Endothelial cell of umbilical vein (primary cell): ENCODE measurements around the gene SLC9A3. TPM values are rescaled to one million over a fixed set of nuclear protein-coding genes. Genes with fewer than 3 reads are reported as not detected.

Source experiments
- BruUV-seq: library from RNA; stranded (reverse); fragments of 400-500 nt; replicated peaks from 2 replicates; lab custom pipeline; 2021; lab: Mats Ljungman, UMichigan
- CTCF ChIA-PET: fragments of 300-600, 350-600 bp; sonication (Branson Sonifier 250); formaldehyde crosslinking; loops from one replicate; lab custom pipeline; 2021; ENCODE audit warnings: antibody characterized with exemption, inconsistent platforms; lab: Charles Lee
- POLR2A ChIA-PET: fragments of 300-600, 350-600 bp; sonication (Branson Sonifier 250); formaldehyde crosslinking; loops from one replicate; lab custom pipeline; 2021; ENCODE audit warnings: antibody characterized with exemption, inconsistent platforms; lab: Charles Lee
- DNase-seq: peaks from one replicate; pipeline ENCODE4 v3.0.0-alpha.2; 2011; ENCODE audit warnings: low read depth, low spot score
- FAIRE-seq: peaks from 2 replicates; lab custom pipeline; 2011; peaks lifted over from hg19 to GRCh38; lab: Jason Lieb, UNC
- H2AFZ ChIP-seq: 2 replicates; pipeline ENCODE4 v1.6.0; 2012; ENCODE audit warnings: low read depth, low read length, control low read depth, inconsistent platforms
- H3K27ac ChIP-seq: 2 replicates; pipeline ENCODE4 v1.5.1; 2011; ENCODE audit warnings: low read depth, mild to moderate bottlenecking, control low read depth, low read length, moderate library complexity; ENCODE audit not compliant: insufficient read depth
- H3K27me3 ChIP-seq, 2 experiments: 2 replicates each; pipeline versions ENCODE4 v1.6.0 to v1.6.1; 2011; ENCODE audit warnings: low read length in 2 of 2, mixed read lengths in 1 of 2; ENCODE audit not compliant: control insufficient read depth in 2 of 2, insufficient read depth in 2 of 2
- H3K36me3 ChIP-seq, 2 experiments: 2 replicates in 1 of 2; 3 replicates in 1 of 2; pipeline ENCODE4 v1.5.1; 2011; ENCODE audit warnings: low read length in 2 of 2, mild to moderate bottlenecking in 1 of 2, moderate library complexity in 1 of 2; ENCODE audit not compliant: control insufficient read depth in 2 of 2, insufficient read depth in 2 of 2; ENCODE audit errors: extremely low read depth in 1 of 2
- H3K4me1 ChIP-seq: 3 replicates; pipeline ENCODE4 v1.5.1; 2011; ENCODE audit warnings: mild to moderate bottlenecking, low read length; ENCODE audit not compliant: control insufficient read depth, insufficient read depth; ENCODE audit errors: extremely low read depth
- H3K4me2 ChIP-seq: 2 replicates; pipeline ENCODE4 v1.6.1; 2011; ENCODE audit warnings: low read length, control low read depth, mixed read lengths; ENCODE audit not compliant: insufficient read depth
- H3K4me3 ChIP-seq, 3 experiments: fragments of 200-600 bp in 1 of 3; sonication (generic), shearing (Covaris generic) in 1 of 3; replicated peaks in 1 of 3; 2 replicates each; pipeline ENCODE4 v1.5.1; 2011 to 2016; ENCODE audit warnings: control low read depth in 3 of 3, low read length in 3 of 3, mild to moderate bottlenecking in 2 of 3, inconsistent platforms in 1 of 3, low read depth in 1 of 3, moderate library complexity in 1 of 3; ENCODE audit not compliant: insufficient read depth in 1 of 3
- H3K79me2 ChIP-seq: 2 replicates; pipeline ENCODE4 v1.6.0; 2012; ENCODE audit warnings: low read length, inconsistent platforms; ENCODE audit not compliant: control insufficient read depth, insufficient read depth
- H3K9ac ChIP-seq: replicated peaks from 2 replicates; pipeline ENCODE3; 2011; ENCODE audit warnings: low read length, control low read depth; ENCODE audit not compliant: insufficient read depth; ENCODE audit errors: extremely low read depth
- H3K9me1 ChIP-seq: replicated peaks from 3 replicates; pipeline ENCODE4 v1.6.0; 2011; ENCODE audit warnings: mild to moderate bottlenecking, low read length; ENCODE audit not compliant: control insufficient read depth, insufficient read depth; ENCODE audit errors: extremely low read depth
- H3K9me3 ChIP-seq: replicated peaks from 2 replicates; pipeline ENCODE4 v1.5.1; 2012; ENCODE audit warnings: low read length, inconsistent platforms; ENCODE audit not compliant: control insufficient read depth, insufficient read depth
- H4K20me1 ChIP-seq: replicated peaks from 2 replicates; pipeline ENCODE3; 2011; ENCODE audit warnings: mild to moderate bottlenecking, low read length; ENCODE audit not compliant: control insufficient read depth, insufficient read depth; ENCODE audit errors: extremely low read depth
- EZH2 ChIP-seq: IDR thresholded peaks from 2 replicates; pipeline ENCODE4 v1.6.1; 2012; ENCODE audit warnings: borderline replicate concordance, low read depth, mild to moderate bottlenecking, moderate library complexity, low read length, inconsistent platforms; ENCODE audit not compliant: severe bottlenecking
- FOS ChIP-seq: IDR thresholded peaks from 2 replicates; pipeline ENCODE4 v1.6.1; 2011; ENCODE audit warnings: mild to moderate bottlenecking, low read length, moderate library complexity, borderline replicate concordance; ENCODE audit not compliant: insufficient read depth
- GATA2 ChIP-seq: IDR thresholded peaks from 2 replicates; pipeline ENCODE4 v1.7.0; 2011; ENCODE audit warnings: low read depth, mild to moderate bottlenecking, moderate library complexity, mixed read lengths, low read length; ENCODE audit not compliant: insufficient read length, insufficient read depth
- JUN ChIP-seq: IDR thresholded peaks from 2 replicates; pipeline ENCODE4 v1.6.1; 2011; ENCODE audit warnings: borderline replicate concordance, low read depth; ENCODE audit not compliant: insufficient read length, insufficient read depth
- MYC ChIP-seq: IDR thresholded peaks from one replicate; pipeline ENCODE4 v1.6.1; 2011; ENCODE audit warnings: mild to moderate bottlenecking, low read depth, low read length
- POLR2A ChIP-seq: IDR thresholded peaks from 2 replicates; pipeline ENCODE4 v1.6.1; 2012; ENCODE audit warnings: low read depth, mild to moderate bottlenecking, control low read depth, low read length
- POLR2AphosphoS5 ChIP-seq: IDR thresholded peaks from 2 replicates; pipeline ENCODE4 v1.6.1; 2012; ENCODE audit warnings: low read depth, mild to moderate bottlenecking, control low read depth, low read length, moderate library complexity; ENCODE audit not compliant: insufficient read depth
- dilution Hi-C: fragments of 300-500 bp; cut with MboI; formaldehyde crosslinking; loops from one replicate; pipeline ENCODE4 v1.15.0; 2019; ENCODE audit warnings: low sequenced_read_pairs; ENCODE audit not compliant: extremely low pct_ligation_motif_present
- intact Hi-C: fragments of 100-400 bp; cut with micrococcal nuclease; formaldehyde crosslinking; loops from one replicate; pipeline ENCODE4 v1.10.0; 2022
- polyA plus RNA-seq, 4 experiments: library from polyadenylated mRNA; depleted of rRNA in 3 of 4; stranded (reverse) in 3 of 4; unstranded in 1 of 4; fragments of >200 nt; gene quantifications; 2 replicates each; pipeline versions ENCODE4 v1.2.1 to v1.2.3, GENCODE V29; 2011 to 2012; ENCODE audit warnings: missing spikeins in 1 of 4
- total RNA-seq: library from RNA; stranded (reverse); gene quantifications from 2 replicates; pipeline ENCODE4 v1.2.3, GENCODE V29; 2021
- TF ChIP-seq, protein P1 (sequence below): IDR thresholded peaks from 2 replicates; pipeline ENCODE4 v1.6.1; 2011; ENCODE audit not compliant: insufficient read depth, insufficient read length
- TF ChIP-seq, protein P2 (sequence below), 2 donors: IDR thresholded peaks; 1 replicate in 1 of 2; 2 replicates in 1 of 2; pipeline ENCODE4 v1.5.1; 2011; ENCODE audit warnings: low read length in 2 of 2, mild to moderate bottlenecking in 2 of 2, moderate library complexity in 2 of 2, control low read depth in 1 of 2, inconsistent platforms in 1 of 2, low read depth in 1 of 2; ENCODE audit not compliant: insufficient read depth in 1 of 2; ENCODE audit errors: extremely low read depth in 1 of 2

SLC9A3 gene
- total and polyA plus RNA-seq, 2 donors (not counting 3 experiments of a cell fraction or from before 2014, with no cell fraction given), result 0.79 to 0.82 TPM

DNA sequence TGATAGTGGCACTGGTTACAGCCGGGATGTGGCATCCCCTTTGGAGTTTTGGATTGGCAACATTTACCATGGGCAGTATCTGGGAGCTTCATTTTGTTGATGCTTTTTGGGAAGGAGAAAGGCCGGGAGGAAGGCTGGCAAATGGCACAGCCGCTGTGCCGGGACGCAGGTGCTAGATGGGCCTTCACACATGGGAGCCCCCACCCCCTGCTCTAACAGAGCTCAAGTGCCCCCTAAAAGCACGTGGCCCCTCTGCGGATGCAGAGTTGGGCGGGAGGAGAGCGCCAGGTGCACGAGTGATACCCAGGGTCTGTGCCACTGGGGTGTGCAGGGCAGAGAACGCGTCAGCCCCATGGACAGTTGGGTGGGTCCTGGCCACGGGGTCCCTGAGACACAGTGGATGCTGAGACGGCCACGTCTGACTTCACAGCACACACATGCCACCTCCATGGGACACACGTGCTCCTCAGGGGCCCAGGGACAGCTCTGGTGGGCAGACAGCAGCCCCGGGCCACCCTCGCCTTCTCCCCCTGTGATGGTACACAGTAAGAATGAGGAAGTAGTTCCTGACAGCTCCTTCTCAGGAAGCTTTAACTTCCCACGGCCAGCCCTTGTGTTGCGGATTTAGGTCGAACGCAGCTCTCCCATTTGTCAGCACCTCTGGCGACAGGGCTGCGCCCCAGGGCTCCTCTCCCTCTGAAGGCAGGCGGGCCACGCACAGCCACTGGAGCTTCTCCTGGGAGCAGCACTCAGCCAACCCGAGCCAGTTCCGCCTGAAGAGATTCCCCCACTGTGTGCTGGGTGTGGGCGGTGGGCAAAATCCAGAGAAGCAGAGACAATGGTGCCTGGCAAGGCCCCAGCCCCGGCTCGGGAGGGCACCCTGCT is 10.8 kb downstream of the SLC9A3 start:
- intact Hi-C loops, result no loop called here

DNA sequence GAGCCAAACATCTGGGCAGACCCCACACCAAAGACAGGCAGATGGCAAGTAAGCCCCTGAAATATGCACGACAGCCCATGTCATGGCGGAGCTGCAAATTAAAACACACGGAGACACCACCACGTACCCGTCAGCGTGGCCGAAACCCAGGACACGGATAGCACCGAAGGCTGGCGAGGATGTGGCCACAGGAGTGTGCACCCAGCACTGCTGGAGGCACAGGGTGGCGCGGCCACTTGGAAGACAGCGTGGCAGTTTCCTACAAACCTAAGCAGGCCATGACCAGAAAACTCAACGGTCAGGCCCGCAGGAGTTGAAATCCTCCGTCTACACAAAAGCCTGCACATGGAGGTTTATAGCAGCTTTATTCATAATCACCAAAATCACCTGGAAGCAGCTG is 12.8 kb downstream of the SLC9A3 start:
- no peak for FAIRE-seq

More for the DNA sequence above, 10.8 kb downstream of the SLC9A3 start:
- dilution Hi-C loops, result no loop called here
- POLR2A ChIA-PET, result no interaction called here
- no peak overlapping the region for H3K27ac ChIP-seq
- no peaks in the 10 kb centered on the region for H3K4me1 ChIP-seq
- no peaks in the 10 kb centered on the region for H3K36me3 ChIP-seq
- FAIRE-seq (no peak), DNase-seq (no peak)
- BruUV-seq, result no TSS peak
- no peaks in the 10 kb centered on the region for H4K20me1 ChIP-seq
- no peak for TF ChIP-seq GATA2
- no peak for TF ChIP-seq FOS
- H3K4me2 ChIP-seq, result no peak overlapping the region
- H3K4me3 ChIP-seq, result no peak overlapping the region
- H3K9me1 ChIP-seq, result no peaks in the 10 kb centered on the region
- no peaks in the 10 kb centered on the region for H3K27me3 ChIP-seq
- no peaks in the 10 kb centered on the region for H3K9me3 ChIP-seq
- H3K79me2 ChIP-seq, result no peaks in the 10 kb centered on the region
- CTCF ChIA-PET, result no interaction called here
- no peak overlapping the region for H2AFZ ChIP-seq
- H3K9ac ChIP-seq, result no peak overlapping the region

More for the DNA sequence above, 12.8 kb downstream of the SLC9A3 start:
- dilution Hi-C loops (no loop called here), intact Hi-C loops (no loop called here)
- Histone ChIP-seq H3K4me2 (no peak overlapping the region), H3K9me1 (no peaks in the 10 kb centered on the region), H3K27me3 (no peaks in the 10 kb centered on the region), H3K27ac (no peak overlapping the region), H3K36me3 (no peaks in the 10 kb centered on the region), H3K4me3 (no peak overlapping the region), H3K79me2 (no peaks in the 10 kb centered on the region), H3K9ac (no peak overlapping the region), H3K4me1 (no peaks in the 10 kb centered on the region), H4K20me1 (no peaks in the 10 kb centered on the region), H3K9me3 (no peaks in the 10 kb centered on the region), H2AFZ (no peak overlapping the region)
- no peak for DNase-seq
- ChIA-PET CTCF (interaction anchor here (0.8 to 1.3 kb wide), 2 partner anchors 10 to 18 kb away, joined by 3 to 4 read pairs; no protein-coding TSS in a partner anchor), POLR2A (no interaction called here)
- no peak for TF ChIP-seq FOS
- TF ChIP-seq POLR2A, result no peak
- no peak for TF ChIP-seq EZH2
- TF ChIP-seq, protein P1, sequence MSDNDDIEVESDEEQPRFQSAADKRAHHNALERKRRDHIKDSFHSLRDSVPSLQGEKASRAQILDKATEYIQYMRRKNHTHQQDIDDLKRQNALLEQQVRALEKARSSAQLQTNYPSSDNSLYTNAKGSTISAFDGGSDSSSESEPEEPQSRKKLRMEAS, result no peak
- TF ChIP-seq JUN, result no peak
- no peak for TF ChIP-seq POLR2AphosphoS5
- TF ChIP-seq GATA2, result no peak
- TF ChIP-seq, protein P2, sequence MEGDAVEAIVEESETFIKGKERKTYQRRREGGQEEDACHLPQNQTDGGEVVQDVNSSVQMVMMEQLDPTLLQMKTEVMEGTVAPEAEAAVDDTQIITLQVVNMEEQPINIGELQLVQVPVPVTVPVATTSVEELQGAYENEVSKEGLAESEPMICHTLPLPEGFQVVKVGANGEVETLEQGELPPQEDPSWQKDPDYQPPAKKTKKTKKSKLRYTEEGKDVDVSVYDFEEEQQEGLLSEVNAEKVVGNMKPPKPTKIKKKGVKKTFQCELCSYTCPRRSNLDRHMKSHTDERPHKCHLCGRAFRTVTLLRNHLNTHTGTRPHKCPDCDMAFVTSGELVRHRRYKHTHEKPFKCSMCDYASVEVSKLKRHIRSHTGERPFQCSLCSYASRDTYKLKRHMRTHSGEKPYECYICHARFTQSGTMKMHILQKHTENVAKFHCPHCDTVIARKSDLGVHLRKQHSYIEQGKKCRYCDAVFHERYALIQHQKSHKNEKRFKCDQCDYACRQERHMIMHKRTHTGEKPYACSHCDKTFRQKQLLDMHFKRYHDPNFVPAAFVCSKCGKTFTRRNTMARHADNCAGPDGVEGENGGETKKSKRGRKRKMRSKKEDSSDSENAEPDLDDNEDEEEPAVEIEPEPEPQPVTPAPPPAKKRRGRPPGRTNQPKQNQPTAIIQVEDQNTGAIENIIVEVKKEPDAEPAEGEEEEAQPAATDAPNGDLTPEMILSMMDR (IDR thresholded peaks at IDR 0.05; ENCODE audit: extremely low read depth in 1 of 2, insufficient read depth in 1 of 2, low read depth in 1 of 2, low read length in 2 of 2), result no peak
- no peak for TF ChIP-seq MYC
- BruUV-seq, result no TSS peak
